ENCODE results near the gene CCNJ. TPM values are rescaled to one million over a fixed set of nuclear protein-coding genes. Genes with fewer than 3 reads are reported as not detected.

The CCNJ gene
- total and polyA plus RNA-seq, 9 of the 15 experiments (the other 6 are each of a cell fraction or from before 2014, with no cell fraction given) = 0.69 to 15.7 (median 9.2) TPM

DNA sequence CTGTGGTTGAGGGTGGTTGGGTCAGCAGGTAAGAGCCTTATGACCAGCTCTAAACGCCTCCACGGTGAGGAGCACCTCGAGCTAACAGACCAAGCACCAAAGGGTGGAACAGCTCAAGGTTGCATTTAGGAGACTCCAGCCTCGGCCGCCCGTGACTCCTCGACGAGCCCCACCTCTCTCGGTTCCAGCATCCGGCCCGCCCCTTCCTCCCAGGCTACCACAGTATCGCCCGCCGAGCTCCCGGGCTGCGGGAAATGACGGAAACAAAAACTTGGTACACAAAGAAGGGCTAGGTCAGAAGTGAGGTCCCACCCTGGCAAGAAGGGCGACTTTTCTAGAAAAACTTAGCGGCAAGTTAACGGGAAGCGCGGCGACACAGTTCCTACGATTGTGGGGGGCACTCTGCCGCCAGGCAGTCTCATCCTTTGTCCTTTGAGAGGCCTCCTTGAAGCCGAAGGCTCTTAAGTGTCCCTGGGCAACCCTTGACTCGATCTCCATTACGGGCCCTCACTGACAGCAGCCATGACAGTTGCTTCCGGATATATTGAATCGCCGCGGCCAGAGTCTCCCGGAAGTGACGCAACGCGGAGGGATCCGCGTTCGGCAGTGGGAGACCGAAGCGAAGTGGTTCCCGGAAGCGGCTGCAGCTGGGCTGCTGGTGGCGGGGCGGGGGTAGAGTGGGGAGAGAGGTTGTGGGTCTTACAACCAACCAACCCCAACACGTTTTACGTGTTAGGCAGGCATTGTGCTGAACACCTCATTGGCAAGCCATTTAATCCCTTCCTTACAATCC, 46.5 kb downstream of the CCNJ start (continued):
- TF ChIP-seq, protein P1, sequence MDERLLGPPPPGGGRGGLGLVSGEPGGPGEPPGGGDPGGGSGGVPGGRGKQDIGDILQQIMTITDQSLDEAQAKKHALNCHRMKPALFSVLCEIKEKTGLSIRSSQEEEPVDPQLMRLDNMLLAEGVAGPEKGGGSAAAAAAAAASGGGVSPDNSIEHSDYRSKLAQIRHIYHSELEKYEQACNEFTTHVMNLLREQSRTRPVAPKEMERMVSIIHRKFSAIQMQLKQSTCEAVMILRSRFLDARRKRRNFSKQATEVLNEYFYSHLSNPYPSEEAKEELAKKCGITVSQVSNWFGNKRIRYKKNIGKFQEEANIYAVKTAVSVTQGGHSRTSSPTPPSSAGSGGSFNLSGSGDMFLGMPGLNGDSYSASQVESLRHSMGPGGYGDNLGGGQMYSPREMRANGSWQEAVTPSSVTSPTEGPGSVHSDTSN (CRISPR knock-in tag; IDR thresholded peaks at IDR 0.05; ENCODE audit: low read depth) = no peak
- TF ChIP-seq, protein P1 (tag; conservative IDR thresholded peaks at IDR 0.05; ENCODE audit: low read depth) = 0 out of 2 replicates have a peak, but pooled peaks have one; percentile 5
- TF ChIP-seq, protein P2, sequence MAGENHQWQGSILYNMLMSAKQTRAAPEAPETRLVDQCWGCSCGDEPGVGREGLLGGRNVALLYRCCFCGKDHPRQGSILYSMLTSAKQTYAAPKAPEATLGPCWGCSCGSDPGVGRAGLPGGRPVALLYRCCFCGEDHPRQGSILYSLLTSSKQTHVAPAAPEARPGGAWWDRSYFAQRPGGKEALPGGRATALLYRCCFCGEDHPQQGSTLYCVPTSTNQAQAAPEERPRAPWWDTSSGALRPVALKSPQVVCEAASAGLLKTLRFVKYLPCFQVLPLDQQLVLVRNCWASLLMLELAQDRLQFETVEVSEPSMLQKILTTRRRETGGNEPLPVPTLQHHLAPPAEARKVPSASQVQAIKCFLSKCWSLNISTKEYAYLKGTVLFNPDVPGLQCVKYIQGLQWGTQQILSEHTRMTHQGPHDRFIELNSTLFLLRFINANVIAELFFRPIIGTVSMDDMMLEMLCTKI (IDR thresholded peaks at IDR 0.05; ENCODE audit: partially characterized antibody) = no peak
- no peak for TF ChIP-seq WHSC1 (IDR thresholded peaks at IDR 0.05; ENCODE audit: low read length)
- TF ChIP-seq ETV6 (IDR thresholded peaks at IDR 0.05; ENCODE audit: borderline replicate concordance in 1 of 2, low read depth in 2 of 2, low read length in 1 of 2) = peak; percentile 92 to 96
- no peak for TF ChIP-seq ETV6 (CRISPR knock-in tag; IDR thresholded peaks at IDR 0.05; ENCODE audit: borderline replicate concordance)
- TF ChIP-seq ZNF449 (CRISPR knock-in tag; IDR thresholded peaks at IDR 0.05) = peak; percentile 30; the same call in 1 of the 2 replicates
- no peak for TF ChIP-seq ZNF780A (CRISPR knock-in tag; IDR thresholded peaks at IDR 0.05)
- peak; percentile 66 for TF ChIP-seq SMAD1 (IDR thresholded peaks at IDR 0.05; ENCODE audit: low read depth, low read length, partially characterized antibody)
- TF ChIP-seq RB1 (IDR thresholded peaks at IDR 0.05; ENCODE audit: low read depth) = 0 out of 2 replicates have a peak, but pooled peaks have one; percentile 4
- peak; percentile 26; the same call in 1 of the 2 replicates for TF ChIP-seq MTA1 (IDR thresholded peaks at IDR 0.05; ENCODE audit: borderline replicate concordance)
- TF ChIP-seq, protein P3, sequence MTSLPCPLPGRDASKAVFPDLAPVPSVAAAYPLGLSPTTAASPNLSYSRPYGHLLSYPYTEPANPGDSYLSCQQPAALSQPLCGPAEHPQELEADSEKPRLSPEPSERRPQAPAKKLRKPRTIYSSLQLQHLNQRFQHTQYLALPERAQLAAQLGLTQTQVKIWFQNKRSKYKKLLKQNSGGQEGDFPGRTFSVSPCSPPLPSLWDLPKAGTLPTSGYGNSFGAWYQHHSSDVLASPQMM (CRISPR knock-in tag; IDR thresholded peaks at IDR 0.05) = no peak
- no peak for TF ChIP-seq RBM39 (optimal IDR thresholded peaks at IDR 0.05; ENCODE audit: low read depth, low read length)
- TF ChIP-seq, protein P4, sequence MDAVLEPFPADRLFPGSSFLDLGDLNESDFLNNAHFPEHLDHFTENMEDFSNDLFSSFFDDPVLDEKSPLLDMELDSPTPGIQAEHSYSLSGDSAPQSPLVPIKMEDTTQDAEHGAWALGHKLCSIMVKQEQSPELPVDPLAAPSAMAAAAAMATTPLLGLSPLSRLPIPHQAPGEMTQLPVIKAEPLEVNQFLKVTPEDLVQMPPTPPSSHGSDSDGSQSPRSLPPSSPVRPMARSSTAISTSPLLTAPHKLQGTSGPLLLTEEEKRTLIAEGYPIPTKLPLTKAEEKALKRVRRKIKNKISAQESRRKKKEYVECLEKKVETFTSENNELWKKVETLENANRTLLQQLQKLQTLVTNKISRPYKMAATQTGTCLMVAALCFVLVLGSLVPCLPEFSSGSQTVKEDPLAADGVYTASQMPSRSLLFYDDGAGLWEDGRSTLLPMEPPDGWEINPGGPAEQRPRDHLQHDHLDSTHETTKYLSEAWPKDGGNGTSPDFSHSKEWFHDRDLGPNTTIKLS (IDR thresholded peaks at IDR 0.05; ENCODE audit: borderline replicate concordance, low read depth) = no peak; the same call in 1 of the 2 replicates
- TF ChIP-seq BMI1 (IDR thresholded peaks at IDR 0.05; ENCODE audit: low read length) = no peak
- peak; percentile 60 for TF ChIP-seq ESRRA (IDR thresholded peaks at IDR 0.05; ENCODE audit: borderline replicate concordance, low read depth)
- no peak for TF ChIP-seq ILF3 (IDR thresholded peaks at IDR 0.05; ENCODE audit: borderline replicate concordance)
- no peak for TF ChIP-seq MCM7 (IDR thresholded peaks at IDR 0.05)
- TF ChIP-seq ZNF436 (CRISPR knock-in tag; IDR thresholded peaks at IDR 0.05) = no peak
- TF ChIP-seq ZNF584 (CRISPR knock-in tag; IDR thresholded peaks at IDR 0.05; ENCODE audit: low read depth) = no peak
- TF ChIP-seq ZNF146 (CRISPR knock-in tag; IDR thresholded peaks at IDR 0.05; ENCODE audit: unreplicated experiment) = no peak

Measured in K562 (cell line).